ENCODE measurements around the gene CPNE5. TPM values are rescaled to one million over a fixed set of nuclear protein-coding genes. Genes with fewer than 3 reads are reported as not detected.

CPNE5 gene
- total RNA-seq, result 5.0 and 25.7 TPM in 2 replicates

- no peak for DNase-seq (ENCODE audit: extremely low read depth, low read depth, low spot score)
These were observed at the start of gene CPNE5 for GRCh38 chr6:36838896-36839748. TSS of gene CPNE5 (minus strand) at chr6:36839444. CDS start at chr6:36839377, 67 bp downstream.

GRCh38 chr6:36888115-36888643 lies 48.9 kb upstream of the CPNE5 start:
- no peak for DNase-seq (ENCODE audit: extremely low read depth, low read depth, low spot score)

GRCh38 chr6:36886950-36887618 lies 47.8 kb upstream of the CPNE5 start:
- DNase-seq (ENCODE audit: extremely low read depth, low read depth, low spot score), result no peak

DNA sequence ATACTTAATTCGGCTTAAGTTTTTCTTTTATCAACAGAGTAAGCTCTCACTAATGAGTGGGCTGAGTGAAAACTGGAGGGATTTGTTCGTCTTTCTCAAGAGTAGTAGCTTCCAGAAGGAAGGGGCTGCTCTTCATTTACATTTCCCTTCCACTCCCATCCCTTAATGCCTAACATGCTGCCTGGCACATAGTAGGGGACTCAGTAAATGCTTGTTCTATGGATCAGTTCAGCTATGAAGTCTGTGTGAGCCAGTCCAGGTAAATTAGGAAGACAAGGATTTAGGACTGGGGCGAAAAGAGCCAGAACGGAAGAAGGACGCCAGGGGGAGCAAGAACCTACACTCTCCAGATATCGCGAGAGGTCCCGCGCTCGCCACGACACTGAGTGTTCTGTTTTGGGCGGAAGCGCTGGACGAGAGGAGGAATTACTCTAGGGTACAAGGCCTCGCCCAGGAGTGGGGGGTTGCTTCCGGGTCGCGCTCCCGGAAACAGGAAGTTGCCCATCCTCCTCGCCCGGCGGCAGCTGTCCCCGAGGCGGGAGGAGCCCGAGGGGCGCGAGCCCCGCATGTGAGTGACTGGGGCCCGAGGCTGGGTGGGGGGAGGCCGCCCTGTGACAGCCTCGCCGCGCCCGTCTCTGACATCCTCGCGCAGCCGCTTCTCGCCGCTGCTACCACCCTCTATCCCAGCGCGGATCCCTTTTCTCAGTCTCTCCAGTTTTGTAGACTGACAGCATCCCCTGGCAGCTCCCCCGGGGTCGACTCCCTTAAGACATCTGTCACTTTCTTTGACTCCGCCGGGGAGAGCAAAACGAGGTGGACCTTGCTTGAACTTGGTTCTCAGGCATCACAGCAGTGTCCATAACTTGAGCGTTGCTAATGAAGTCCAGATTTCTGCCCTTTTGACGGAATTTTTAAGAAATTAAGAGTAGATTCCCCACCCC lies 46.5 kb upstream of the CPNE5 start, which contains the start of gene C6orf89:
Gene C6orf89 (plus strand): TSS at position 492 of the 941 bp plus-strand sequence. CDS start 13,493 bp downstream, outside the sequence.
- peak; percentile 86 for DNase-seq (ENCODE audit: extremely low read depth, low read depth, low spot score)

- DNase-seq (ENCODE audit: extremely low read depth, low read depth, low spot score), result no peak
These were observed 45.4 kb upstream of the CPNE5 start for GRCh38 chr6:36884610-36885009.

DNA sequence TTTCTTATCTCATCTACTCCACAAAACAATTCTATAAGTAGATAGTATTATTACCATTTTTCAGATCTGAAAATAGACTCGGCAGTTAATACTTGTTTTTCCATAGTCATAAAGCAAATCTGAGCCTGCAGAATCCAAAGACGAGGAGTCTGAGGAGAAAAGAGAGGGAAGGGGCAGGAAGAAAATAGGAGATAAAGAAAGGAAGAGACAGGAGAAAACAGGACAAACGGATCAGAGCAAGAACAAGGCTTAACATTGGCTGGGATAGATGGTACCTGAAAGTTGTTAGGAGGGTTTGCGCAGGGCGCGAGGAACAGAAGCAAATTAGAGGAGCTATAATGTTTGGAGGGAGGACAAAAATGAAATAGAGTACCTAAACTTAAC lies 36.0 kb upstream of the CPNE5 start:
- DNase-seq (ENCODE audit: extremely low read depth, low read depth, low spot score), result no peak

GRCh38 chr6:36874443-36875249 lies 35.4 kb upstream of the CPNE5 start, which contains the start of gene PPIL1:
TSS of gene PPIL1 (minus strand) at chr6:36874803. CDS start at chr6:36874772, 31 bp downstream.
- DNase-seq (ENCODE audit: extremely low read depth, low read depth, low spot score), result peak; percentile 77

DNA sequence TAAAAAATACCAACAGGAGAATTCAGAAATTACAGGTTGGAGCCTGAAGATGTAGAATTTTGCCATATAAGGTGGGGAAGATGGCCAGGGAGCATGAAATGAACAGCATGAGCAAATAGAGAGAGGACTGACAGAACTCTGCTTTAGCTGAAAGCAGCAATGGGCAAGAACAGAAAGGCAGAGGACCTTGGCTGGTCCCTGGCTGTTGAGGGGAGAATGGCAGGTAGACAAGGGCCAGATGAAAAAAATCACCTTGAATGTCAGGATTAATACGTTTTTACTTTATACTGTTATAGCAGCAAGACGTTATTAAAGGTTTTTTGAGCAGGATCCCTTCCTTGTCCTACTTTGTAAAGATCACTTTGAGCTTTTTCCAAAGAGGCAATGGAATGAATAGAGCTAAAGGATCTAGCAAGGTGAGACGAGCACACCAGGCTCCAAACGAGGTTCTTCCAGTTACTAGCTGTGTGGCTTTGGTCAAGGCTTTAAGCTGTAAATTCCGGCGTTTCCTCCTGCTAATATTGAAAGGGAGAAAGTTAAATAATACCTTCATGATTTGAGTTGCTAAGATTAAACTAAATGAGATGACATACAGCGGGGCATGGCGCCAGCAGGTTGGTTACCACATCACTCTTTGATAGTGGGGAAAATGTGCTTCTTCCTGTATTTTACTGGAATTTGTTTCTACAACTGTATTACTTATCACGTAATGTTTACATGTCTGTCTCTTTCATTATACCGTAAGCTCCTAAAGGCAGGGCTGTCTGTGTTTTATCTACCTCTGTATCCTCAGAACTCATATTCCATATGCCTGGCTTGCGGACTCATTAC lies 34.6 kb upstream of the CPNE5 start:
- DNase-seq (ENCODE audit: extremely low read depth, low read depth, low spot score), result no peak

- DNase-seq (ENCODE audit: extremely low read depth, low read depth, low spot score), result no peak
These were observed 33.9 kb upstream of the CPNE5 start for GRCh38 chr6:36873115-36873514.

DNA sequence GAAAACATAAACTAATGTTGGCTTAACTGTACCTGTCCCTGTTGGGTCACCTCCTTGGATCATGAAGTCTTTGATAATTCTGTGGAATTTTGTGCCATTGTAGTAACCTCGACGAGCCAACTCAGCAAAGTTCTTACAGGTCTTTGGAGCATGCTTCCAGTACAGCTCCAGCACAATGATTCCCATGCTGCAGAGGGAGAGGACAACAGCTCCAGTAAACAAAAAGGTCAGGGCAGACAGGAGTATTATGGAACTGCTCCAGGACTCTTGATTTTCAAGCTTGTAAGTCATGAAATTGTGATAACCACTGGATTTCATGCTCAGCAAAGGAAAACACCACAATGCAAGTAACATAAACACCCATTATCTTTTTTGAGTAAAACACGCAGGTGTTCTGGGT lies 32.4 kb upstream of the CPNE5 start:
- no peak for DNase-seq (ENCODE audit: extremely low read depth, low read depth, low spot score)

DNA sequence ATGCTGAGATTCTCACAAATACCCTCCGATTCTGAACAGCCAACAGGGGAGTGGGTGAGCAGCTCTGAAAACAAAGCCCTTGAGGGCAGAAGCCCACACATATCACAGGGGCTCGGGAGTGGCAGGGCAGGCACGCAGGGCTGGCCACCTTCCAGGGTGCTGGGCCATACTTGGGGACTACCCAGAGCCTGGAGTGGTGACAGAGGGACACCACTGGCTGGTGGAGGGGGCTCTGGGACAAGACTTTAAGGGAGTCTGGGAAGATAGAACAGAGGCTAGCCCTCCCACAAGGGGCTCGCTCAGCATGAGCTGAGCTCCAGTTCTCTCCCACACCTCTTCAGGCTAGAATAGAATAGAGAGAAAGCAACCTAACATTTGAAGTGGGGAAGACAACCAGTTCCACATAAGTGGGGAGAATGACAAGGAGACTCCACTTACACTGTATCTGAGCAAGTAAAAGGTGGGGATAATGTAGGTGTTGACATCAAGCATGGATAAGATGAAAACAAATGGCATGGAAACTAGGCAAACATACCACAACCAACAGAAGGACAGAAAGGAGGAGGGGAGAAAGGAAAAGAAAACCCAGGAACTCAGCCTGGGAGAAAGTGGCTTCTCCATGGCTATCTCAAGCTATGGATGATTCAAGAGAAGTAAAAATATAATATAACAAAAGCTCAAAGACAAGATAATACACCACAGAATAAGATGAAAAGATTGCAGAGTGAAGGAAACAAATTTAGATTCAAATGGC lies 28.4 kb upstream of the CPNE5 start:
- no peak for DNase-seq (ENCODE audit: extremely low read depth, low read depth, low spot score)

DNA sequence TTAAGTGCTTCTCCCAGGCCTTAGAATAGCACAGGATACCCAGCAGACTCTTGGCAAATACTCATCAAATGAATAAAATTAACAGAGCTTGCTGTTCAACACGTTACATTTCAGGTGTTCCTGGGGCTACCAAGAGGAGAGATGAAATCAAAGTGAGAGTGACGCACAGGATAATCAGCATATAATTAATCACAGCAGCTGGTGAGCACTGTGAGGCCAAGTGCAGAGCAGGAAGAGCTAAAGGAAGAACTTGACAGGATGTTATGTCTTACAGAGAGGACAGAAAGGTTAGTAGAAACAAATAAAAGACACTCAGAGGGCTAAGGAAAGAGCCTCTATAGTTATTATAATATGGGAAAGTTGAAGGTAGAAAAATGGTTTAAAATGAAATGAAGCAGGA lies 26.6 kb upstream of the CPNE5 start:
- no peak for DNase-seq (ENCODE audit: extremely low read depth, low read depth, low spot score)

DNA sequence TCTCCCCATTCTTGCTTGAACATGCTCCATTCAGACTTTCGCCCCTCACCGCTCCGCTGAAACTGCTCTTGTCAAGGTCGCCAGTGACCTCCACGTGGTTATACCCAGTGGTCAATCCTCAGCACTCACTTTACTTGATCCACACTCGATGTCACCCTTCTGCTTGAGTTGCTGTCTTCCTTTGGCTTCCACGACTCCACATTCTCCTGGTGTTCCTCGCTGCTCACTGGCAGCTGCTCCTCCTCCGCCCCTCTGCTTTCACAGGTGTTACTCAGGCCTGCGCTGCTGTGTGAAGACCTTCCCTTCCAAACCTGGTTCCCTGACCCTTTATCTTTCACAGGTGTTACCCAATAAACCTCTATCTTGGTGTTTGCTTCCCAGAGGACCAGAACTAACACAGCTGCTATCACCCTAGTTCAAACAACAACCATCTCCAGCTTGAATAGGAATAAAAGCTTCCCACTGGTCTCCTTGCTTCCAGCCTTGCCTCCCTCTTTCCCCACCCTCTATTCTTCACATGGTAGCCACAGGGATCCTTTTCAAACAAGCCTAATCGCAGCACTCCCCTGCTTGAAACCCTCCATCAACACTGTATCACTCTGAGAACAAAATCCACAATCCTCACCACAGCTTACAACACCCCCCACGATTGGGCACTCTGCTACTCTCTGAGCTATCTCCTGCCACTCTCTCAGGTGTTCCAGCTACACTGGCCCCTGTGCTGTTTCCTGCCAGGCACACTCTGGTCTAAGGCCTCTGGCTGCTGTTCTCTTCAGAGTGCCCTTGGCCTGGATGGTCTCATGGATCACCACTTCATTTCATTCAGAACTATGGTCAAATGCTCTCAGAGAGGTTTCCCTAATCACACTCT lies 24.7 kb upstream of the CPNE5 start:
- DNase-seq (ENCODE audit: extremely low read depth, low read depth, low spot score), result no peak

DNA sequence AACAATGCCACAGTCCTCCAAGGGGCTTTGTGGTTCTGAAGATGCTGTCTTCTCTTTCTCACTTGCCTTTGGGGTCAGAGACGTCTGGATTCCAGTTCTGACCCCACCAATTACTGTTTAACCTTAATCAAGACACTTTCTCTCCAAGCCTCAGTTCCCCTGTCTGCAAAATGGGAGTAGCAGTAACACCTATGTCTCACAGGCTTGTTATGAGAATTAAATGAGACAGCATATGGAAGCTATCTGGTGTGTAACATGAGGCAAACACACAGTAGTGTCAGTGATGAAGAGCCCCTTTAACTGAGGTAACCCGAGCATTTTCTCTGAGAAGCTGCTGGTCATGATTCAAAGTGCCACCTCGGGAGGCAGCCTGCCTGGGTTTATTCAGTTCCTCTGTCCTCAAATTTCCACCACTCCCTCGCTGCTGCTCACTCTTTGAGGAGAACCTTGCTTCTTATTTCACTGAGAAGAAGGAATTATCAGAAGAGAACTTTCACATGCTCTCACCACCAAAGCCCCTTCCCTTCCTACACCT lies 23.7 kb upstream of the CPNE5 start:
- DNase-seq (ENCODE audit: extremely low read depth, low read depth, low spot score), result no peak

DNA sequence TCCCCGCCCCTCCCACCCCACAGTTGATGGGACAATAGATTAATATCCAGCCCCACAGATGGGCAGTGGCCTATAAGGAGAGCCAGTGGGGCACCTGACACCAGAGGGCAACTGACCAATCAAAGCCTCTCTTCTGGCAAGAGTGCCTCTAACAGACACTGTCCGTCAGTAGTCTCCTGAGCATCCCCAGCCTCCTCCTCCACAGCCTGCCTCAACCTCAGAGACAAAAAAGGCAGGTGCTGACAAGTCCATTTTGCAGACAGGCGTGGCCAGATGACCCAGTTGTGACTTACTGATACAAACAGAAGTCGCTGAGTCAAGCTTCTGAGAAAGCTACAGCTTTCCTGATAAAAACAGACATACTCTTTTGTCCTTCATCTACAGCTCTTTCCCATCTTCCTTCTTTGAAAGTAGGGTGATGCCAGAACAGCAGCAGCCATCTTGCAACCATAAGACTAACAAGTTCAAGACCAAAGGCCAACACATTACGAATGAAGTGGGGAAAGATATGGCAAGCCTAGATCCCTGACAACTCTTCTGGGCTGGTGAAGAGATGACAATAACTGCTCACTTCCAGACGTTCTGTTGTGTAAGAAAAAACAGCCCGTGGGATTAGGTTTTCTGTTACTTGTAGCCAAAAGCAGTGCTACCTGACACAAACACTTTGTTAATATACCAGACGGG lies 23.1 kb upstream of the CPNE5 start:
- no peak for DNase-seq (ENCODE audit: extremely low read depth, low read depth, low spot score)

DNA sequence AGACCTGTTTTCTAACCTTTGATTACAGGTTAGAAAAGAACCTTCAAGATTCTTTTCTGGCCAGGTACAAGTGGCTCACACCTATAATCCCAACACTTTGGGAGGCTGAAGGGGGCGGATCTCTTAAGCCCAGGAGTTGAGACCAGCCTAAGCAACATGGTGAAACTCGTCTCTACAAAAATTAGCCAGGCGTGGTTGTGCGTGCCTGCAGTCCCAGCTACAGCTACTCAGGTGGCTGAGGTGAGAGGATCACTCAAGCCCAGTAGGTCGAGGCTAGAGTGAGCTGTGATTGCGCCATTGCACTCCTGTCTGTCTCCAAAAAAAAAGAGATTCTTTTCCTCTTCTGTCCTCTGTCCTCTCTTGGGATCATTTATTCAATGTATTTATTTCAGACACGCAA lies 20.9 kb upstream of the CPNE5 start:
- no peak for DNase-seq (ENCODE audit: extremely low read depth, low read depth, low spot score)
